GM12878 (cell line): ENCODE measurements around the gene EDEM3.

Experiments
- BHLHE40 ChIP-seq, 2 experiments: fragments of 450-650 bp in 1 of 2; IDR thresholded peaks; 2 replicates each; pipeline ENCODE4 v1.6.1; 2011 to 2017; ENCODE audit warnings: low read depth in 2 of 2, borderline replicate concordance in 1 of 2, improper control_type of control experiment in 1 of 2, low read length in 1 of 2, mild to moderate bottlenecking in 1 of 2
- EP300 ChIP-seq, 2 experiments: fragments of 150-350 bp in 1 of 2; IDR thresholded peaks; 2 replicates each; pipeline ENCODE4 v1.6.1; 2011 to 2012; ENCODE audit warnings: low read depth in 2 of 2, low read length in 2 of 2, borderline replicate concordance in 1 of 2, improper control_type of control experiment in 1 of 2, inconsistent platforms in 1 of 2; ENCODE audit not compliant: control insufficient read depth in 1 of 2
- ESRRA ChIP-seq: IDR thresholded peaks from 2 replicates; pipeline ENCODE4 v1.6.1; 2012; ENCODE audit warnings: mild to moderate bottlenecking, low read length, improper control_type of control experiment
- EZH2 ChIP-seq: IDR thresholded peaks from 2 replicates; pipeline ENCODE4 v1.6.1; 2012; ENCODE audit warnings: low read depth, mild to moderate bottlenecking, control low read depth, inconsistent platforms, low read length, borderline replicate concordance; ENCODE audit not compliant: control insufficient read depth
- GABPA ChIP-seq: IDR thresholded peaks from 2 replicates; pipeline ENCODE4 v1.6.1; 2014; ENCODE audit warnings: antibody characterized with exemption, low read depth, mild to moderate bottlenecking, inconsistent platforms
- IKZF2 ChIP-seq, 2 experiments: fragments of 450-650 bp; IDR thresholded peaks; 2 replicates each; pipeline ENCODE4 v1.6.1; 2017; ENCODE audit warnings: mild to moderate bottlenecking in 2 of 2, moderate library complexity in 2 of 2
- NR2C2 ChIP-seq: IDR thresholded peaks from 2 replicates; pipeline ENCODE4 v1.6.1; 2011; ENCODE audit warnings: borderline replicate concordance, low read depth; ENCODE audit not compliant: control insufficient read depth, insufficient read length
- POLR2A ChIP-seq: IDR thresholded peaks from 2 replicates; pipeline ENCODE4 v1.6.1; 2011; ENCODE audit warnings: low read depth, mild to moderate bottlenecking, low read length
- RCOR1 ChIP-seq: conservative IDR thresholded peaks from 2 replicates; pipeline ENCODE4 v1.6.1; 2012; ENCODE audit warnings: low read depth, low read length, improper control_type of control experiment
- TAF1 ChIP-seq: IDR thresholded peaks from 2 replicates; pipeline ENCODE4 v1.6.1; 2011; ENCODE audit warnings: mild to moderate bottlenecking, low read depth, low read length, borderline replicate concordance
- ZSCAN29 ChIP-seq: fragments of 450-650 bp; IDR thresholded peaks from 2 replicates; pipeline ENCODE4 v1.6.1; 2017; ENCODE audit warnings: mild to moderate bottlenecking, moderate library complexity
- TF ChIP-seq, protein P1 (sequence below), 3 experiments: IDR thresholded peaks in 2 of 3; conservative IDR thresholded peaks in 1 of 3; 2 replicates each; pipeline ENCODE4 v1.5.1; 2011; ENCODE audit warnings: low read depth in 3 of 3, low read length in 3 of 3, mild to moderate bottlenecking in 3 of 3, control low read depth in 2 of 3, moderate library complexity in 2 of 3, inconsistent platforms in 1 of 3, mixed read lengths in 1 of 3; ENCODE audit not compliant: control insufficient read depth in 2 of 3, insufficient read depth in 1 of 3; ENCODE audit errors: extremely low read depth in 1 of 3
- TF ChIP-seq, protein P2 (sequence below): fragments of 450-650 bp; formaldehyde crosslinking; IDR thresholded peaks from 2 replicates; pipeline ENCODE4 v1.5.0; 2022; ENCODE audit warnings: mild to moderate bottlenecking, missing genetic modification characterization

DNA sequence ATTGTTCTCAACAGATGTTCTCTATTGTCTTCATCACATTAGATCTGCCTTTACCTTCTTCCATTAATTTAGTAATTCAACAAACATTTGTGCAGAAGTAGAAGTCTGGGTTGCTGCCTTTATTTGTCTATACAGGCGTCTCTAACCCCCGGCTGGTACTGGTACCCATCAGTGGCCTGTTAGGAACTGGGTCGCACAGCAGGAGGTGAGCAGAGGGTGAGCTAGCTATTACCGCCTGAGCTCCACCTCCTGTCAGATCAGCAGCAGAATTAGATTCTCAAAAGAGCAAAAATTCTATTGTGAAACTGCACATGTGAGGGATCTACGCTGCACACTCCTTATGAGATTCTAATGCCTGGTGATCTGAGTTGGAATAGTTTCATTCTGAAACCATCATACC is 12.9 kb upstream of the EDEM3 start:
- TF ChIP-seq, protein P1, sequence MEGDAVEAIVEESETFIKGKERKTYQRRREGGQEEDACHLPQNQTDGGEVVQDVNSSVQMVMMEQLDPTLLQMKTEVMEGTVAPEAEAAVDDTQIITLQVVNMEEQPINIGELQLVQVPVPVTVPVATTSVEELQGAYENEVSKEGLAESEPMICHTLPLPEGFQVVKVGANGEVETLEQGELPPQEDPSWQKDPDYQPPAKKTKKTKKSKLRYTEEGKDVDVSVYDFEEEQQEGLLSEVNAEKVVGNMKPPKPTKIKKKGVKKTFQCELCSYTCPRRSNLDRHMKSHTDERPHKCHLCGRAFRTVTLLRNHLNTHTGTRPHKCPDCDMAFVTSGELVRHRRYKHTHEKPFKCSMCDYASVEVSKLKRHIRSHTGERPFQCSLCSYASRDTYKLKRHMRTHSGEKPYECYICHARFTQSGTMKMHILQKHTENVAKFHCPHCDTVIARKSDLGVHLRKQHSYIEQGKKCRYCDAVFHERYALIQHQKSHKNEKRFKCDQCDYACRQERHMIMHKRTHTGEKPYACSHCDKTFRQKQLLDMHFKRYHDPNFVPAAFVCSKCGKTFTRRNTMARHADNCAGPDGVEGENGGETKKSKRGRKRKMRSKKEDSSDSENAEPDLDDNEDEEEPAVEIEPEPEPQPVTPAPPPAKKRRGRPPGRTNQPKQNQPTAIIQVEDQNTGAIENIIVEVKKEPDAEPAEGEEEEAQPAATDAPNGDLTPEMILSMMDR (IDR thresholded peaks at IDR 0.05 in 2 of 3, conservative IDR thresholded peaks at IDR 0.05 in 1 of 3; ENCODE audit: control insufficient read depth in 2 of 3, extremely low read depth in 1 of 3, insufficient read depth in 1 of 3, low read depth in 3 of 3, low read length in 3 of 3), result no peak
- TF ChIP-seq NR2C2, result no peak
- no peak for TF ChIP-seq ESRRA
- no peak for TF ChIP-seq TAF1
- no peak for TF ChIP-seq GABPA
- TF ChIP-seq, protein P2, sequence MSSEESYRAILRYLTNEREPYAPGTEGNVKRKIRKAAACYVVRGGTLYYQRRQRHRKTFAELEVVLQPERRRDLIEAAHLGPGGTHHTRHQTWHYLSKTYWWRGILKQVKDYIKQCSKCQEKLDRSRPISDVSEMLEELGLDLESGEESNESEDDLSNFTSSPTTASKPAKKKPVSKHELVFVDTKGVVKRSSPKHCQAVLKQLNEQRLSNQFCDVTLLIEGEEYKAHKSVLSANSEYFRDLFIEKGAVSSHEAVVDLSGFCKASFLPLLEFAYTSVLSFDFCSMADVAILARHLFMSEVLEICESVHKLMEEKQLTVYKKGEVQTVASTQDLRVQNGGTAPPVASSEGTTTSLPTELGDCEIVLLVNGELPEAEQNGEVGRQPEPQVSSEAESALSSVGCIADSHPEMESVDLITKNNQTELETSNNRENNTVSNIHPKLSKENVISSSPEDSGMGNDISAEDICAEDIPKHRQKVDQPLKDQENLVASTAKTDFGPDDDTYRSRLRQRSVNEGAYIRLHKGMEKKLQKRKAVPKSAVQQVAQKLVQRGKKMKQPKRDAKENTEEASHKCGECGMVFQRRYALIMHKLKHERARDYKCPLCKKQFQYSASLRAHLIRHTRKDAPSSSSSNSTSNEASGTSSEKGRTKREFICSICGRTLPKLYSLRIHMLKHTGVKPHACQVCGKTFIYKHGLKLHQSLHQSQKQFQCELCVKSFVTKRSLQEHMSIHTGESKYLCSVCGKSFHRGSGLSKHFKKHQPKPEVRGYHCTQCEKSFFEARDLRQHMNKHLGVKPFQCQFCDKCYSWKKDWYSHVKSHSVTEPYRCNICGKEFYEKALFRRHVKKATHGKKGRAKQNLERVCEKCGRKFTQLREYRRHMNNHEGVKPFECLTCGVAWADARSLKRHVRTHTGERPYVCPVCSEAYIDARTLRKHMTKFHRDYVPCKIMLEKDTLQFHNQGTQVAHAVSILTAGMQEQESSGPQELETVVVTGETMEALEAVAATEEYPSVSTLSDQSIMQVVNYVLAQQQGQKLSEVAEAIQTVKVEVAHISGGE (CRISPR knock-in tag), result no peak
- no peak for TF ChIP-seq ZSCAN29
- TF ChIP-seq BHLHE40 (IDR thresholded peaks at IDR 0.05; ENCODE audit: borderline replicate concordance in 1 of 2, low read depth in 2 of 2, low read length in 1 of 2), result no peak
- no peak for TF ChIP-seq RCOR1
- TF ChIP-seq EP300 (IDR thresholded peaks at IDR 0.05; ENCODE audit: borderline replicate concordance in 1 of 2, control insufficient read depth in 1 of 2, low read depth in 2 of 2, low read length in 2 of 2), result no peak
- TF ChIP-seq IKZF2 (IDR thresholded peaks at IDR 0.05), result no peak
- TF ChIP-seq POLR2A, result no peak
- no peak for TF ChIP-seq EZH2
